HUES6 (cell line): ENCODE data around the gene SCMH1.
"Not testable (repeated sequence)": the region's sequence is repeated elsewhere in the genome, so short reads cannot be mapped to it uniquely, and the experiment has no call there.

Source experiments
- H3K27ac ChIP-seq: 2 replicates; pipeline ENCODE4 v1.7.0; 2013; ENCODE audit warnings: low read depth, mild to moderate bottlenecking, low read length, inconsistent platforms
- H3K27me3 ChIP-seq: 2 replicates; pipeline ENCODE4 v1.6.1; 2013; ENCODE audit warnings: low read length; ENCODE audit not compliant: control insufficient read depth, insufficient read depth
- H3K36me3 ChIP-seq: 2 replicates; pipeline ENCODE4 v1.6.1; 2013; ENCODE audit warnings: low read length; ENCODE audit not compliant: control insufficient read depth, insufficient read depth
- H3K4me1 ChIP-seq: 2 replicates; pipeline ENCODE4 v1.6.1; 2013; ENCODE audit warnings: low read length; ENCODE audit not compliant: control insufficient read depth, insufficient read depth
- H3K4me3 ChIP-seq: 2 replicates; pipeline ENCODE4 v1.5.1; 2013; ENCODE audit warnings: low read depth, low read length
- H3K9ac ChIP-seq: one replicate; pipeline ENCODE4 v1.6.1; 2013; ENCODE audit warnings: mild to moderate bottlenecking, low read length
- H3K9me3 ChIP-seq: 2 replicates; pipeline ENCODE4 v1.6.1; 2013; ENCODE audit warnings: low read depth, low read length; ENCODE audit not compliant: control insufficient read depth, insufficient read depth

The SCMH1 gene

GRCh38 chr1:41215623-41216022, 26.5 kb downstream of the SCMH1 start:
- peaks cover 10% of the 10 kb centered on the region for H3K9me3 ChIP-seq
- H3K4me1 ChIP-seq: no peaks in the 10 kb centered on the region

GRCh38 chr1:41213341-41213740, 28.8 kb downstream of the SCMH1 start:
- Histone ChIP-seq H3K36me3 (no peaks in the 10 kb centered on the region), H3K4me3 (no peak overlapping the region), H3K27ac (no peak overlapping the region), H3K9ac (no peak overlapping the region), H3K4me1 (no peaks in the 10 kb centered on the region), H3K9me3 (peaks cover 2% of the 10 kb centered on the region; the same call in 1 of the 2 replicates), H3K27me3 (no peaks in the 10 kb centered on the region)

More at GRCh38 chr1:41215623-41216022, 26.5 kb downstream of the SCMH1 start:
- no peak overlapping the region for H3K27ac ChIP-seq
- H3K4me3 ChIP-seq: no peak overlapping the region
- no peaks in the 10 kb centered on the region for H3K36me3 ChIP-seq
- no peak overlapping the region for H3K9ac ChIP-seq
- H3K27me3 ChIP-seq: no peaks in the 10 kb centered on the region

- H3K9ac ChIP-seq, H3K27me3 ChIP-seq, H3K4me1 ChIP-seq, H3K4me3 ChIP-seq, H3K36me3 ChIP-seq, H3K9me3 ChIP-seq, H3K27ac ChIP-seq: not testable (repeated sequence)
Observed at GRCh38 chr1:41211608-41212007, 30.5 kb downstream of the SCMH1 start.

- not testable (repeated sequence) for H3K36me3 ChIP-seq, H3K4me1 ChIP-seq, H3K27me3 ChIP-seq, H3K4me3 ChIP-seq, H3K27ac ChIP-seq, H3K9ac ChIP-seq
- H3K9me3 ChIP-seq: peaks cover 26% of the 10 kb centered on the region
Observed at GRCh38 chr1:41207053-41207452, 35.1 kb downstream of the SCMH1 start.

GRCh38 chr1:41200728-41201127, 41.4 kb downstream of the SCMH1 start:
- Histone ChIP-seq H3K4me1 (no peaks in the 10 kb centered on the region), H3K27ac (no peak overlapping the region), H3K27me3 (no peaks in the 10 kb centered on the region)

GRCh38 chr1:41199375-41199774, 42.7 kb downstream of the SCMH1 start:
- Histone ChIP-seq H3K9ac (no peak overlapping the region), H3K4me1 (no peaks in the 10 kb centered on the region), H3K36me3 (no peaks in the 10 kb centered on the region), H3K27ac (no peak overlapping the region), H3K27me3 (no peaks in the 10 kb centered on the region), H3K9me3 (peaks cover 13% of the 10 kb centered on the region), H3K4me3 (no peak overlapping the region)

More at GRCh38 chr1:41200728-41201127, 41.4 kb downstream of the SCMH1 start:
- no peak overlapping the region for H3K4me3 ChIP-seq
- H3K9me3 ChIP-seq: peaks cover 26% of the 10 kb centered on the region
- H3K36me3 ChIP-seq: no peaks in the 10 kb centered on the region
- H3K9ac ChIP-seq: no peak overlapping the region

GRCh38 chr1:41192456-41193178, 49.5 kb downstream of the SCMH1 start:
- H3K36me3 ChIP-seq: no peaks in the 10 kb centered on the region
- H3K4me1 ChIP-seq: peaks cover 5% of the 10 kb centered on the region; the same call in 1 of the 2 replicates
- H3K9ac ChIP-seq: no peak overlapping the region
- H3K9me3 ChIP-seq: no peaks in the 10 kb centered on the region
- no peaks in the 10 kb centered on the region for H3K27me3 ChIP-seq
- no peak overlapping the region for H3K27ac ChIP-seq
- no peak overlapping the region for H3K4me3 ChIP-seq

GRCh38 chr1:41184446-41184845, 57.7 kb downstream of the SCMH1 start:
- H3K27ac ChIP-seq: no peak overlapping the region
- H3K9ac ChIP-seq: no peak overlapping the region
- H3K4me3 ChIP-seq: no peak overlapping the region
- H3K36me3 ChIP-seq: no peaks in the 10 kb centered on the region
- no peaks in the 10 kb centered on the region for H3K4me1 ChIP-seq
- H3K9me3 ChIP-seq: no peaks in the 10 kb centered on the region
- H3K27me3 ChIP-seq: no peaks in the 10 kb centered on the region

GRCh38 chr1:41178230-41178629, 63.9 kb downstream of the SCMH1 start:
- H3K4me3 ChIP-seq, H3K27ac ChIP-seq, H3K36me3 ChIP-seq, H3K27me3 ChIP-seq, H3K9ac ChIP-seq, H3K4me1 ChIP-seq: not testable (repeated sequence)
- H3K9me3 ChIP-seq: 0 out of 2 replicates have a peak, but pooled peaks cover 12% of the 10 kb centered on the region

- H3K9me3 ChIP-seq: 0 out of 2 replicates have a peak, but pooled peaks cover 12% of the 10 kb centered on the region
- 0 out of 2 replicates have a peak, but pooled peaks cover 5% of the 10 kb centered on the region for H3K36me3 ChIP-seq
- H3K27me3 ChIP-seq: no peaks in the 10 kb centered on the region
- H3K4me3 ChIP-seq: no peak overlapping the region
- no peak overlapping the region for H3K27ac ChIP-seq
- no peak overlapping the region for H3K9ac ChIP-seq
- no peaks in the 10 kb centered on the region for H3K4me1 ChIP-seq
Observed at GRCh38 chr1:41175546-41175945, 66.6 kb downstream of the SCMH1 start.

GRCh38 chr1:41174170-41174569, 67.9 kb downstream of the SCMH1 start:
- 0 out of 2 replicates have a peak, but pooled peaks cover 12% of the 10 kb centered on the region for H3K9me3 ChIP-seq
- no peaks in the 10 kb centered on the region for H3K27me3 ChIP-seq
- H3K4me3 ChIP-seq: no peak overlapping the region
- H3K9ac ChIP-seq: no peak overlapping the region
- no peaks in the 10 kb centered on the region for H3K4me1 ChIP-seq
- no peak overlapping the region for H3K27ac ChIP-seq
- H3K36me3 ChIP-seq: 0 out of 2 replicates have a peak, but pooled peaks cover 5% of the 10 kb centered on the region
